ENCODE results near the gene ANAPC5.

Gene ANAPC5

GRCh38 chr12:121278169-121279070 is 73.8 kb downstream of the ANAPC5 start:
- Histone ChIP-seq H3K9me3 (ENCODE audit: control insufficient read depth, low read length) (no peaks in the 10 kb centered on the region), H3K4me1 (no peaks in the 10 kb centered on the region), H3K36me3 (ENCODE audit: control insufficient read depth, insufficient read depth, low read length) (no peaks in the 10 kb centered on the region), H3K27me3 (ENCODE audit: control insufficient read depth, insufficient read depth, low read length) (no peaks in the 10 kb centered on the region), H3K79me2 (peaks cover 6% of the 10 kb centered on the region), H2AFZ (no peak overlapping the region), H3K4me3 (ENCODE audit: low read depth, low read length) (no peak overlapping the region), H3K9ac (no peak overlapping the region), H3K27ac (no peak overlapping the region), H3K4me2 (ENCODE audit: low read length) (no peak overlapping the region)
- no peak for TF ChIP-seq CTCF (IDR thresholded peaks at IDR 0.05)

- H3K4me1 ChIP-seq: no peaks in the 10 kb centered on the region
- no peak overlapping the region for H3K9ac ChIP-seq
- no peak overlapping the region for H3K4me2 ChIP-seq (ENCODE audit: low read length)
- H3K79me2 ChIP-seq: peaks cover 5% of the 10 kb centered on the region
- no peaks in the 10 kb centered on the region for H3K36me3 ChIP-seq (ENCODE audit: control insufficient read depth, insufficient read depth, low read length)
- H3K27ac ChIP-seq: no peak overlapping the region
- no peak overlapping the region for H3K4me3 ChIP-seq (ENCODE audit: low read depth, low read length)
- H3K9me3 ChIP-seq (ENCODE audit: control insufficient read depth, low read length): no peaks in the 10 kb centered on the region
- no peak for TF ChIP-seq CTCF (IDR thresholded peaks at IDR 0.05)
- no peak overlapping the region for H2AFZ ChIP-seq
- H3K27me3 ChIP-seq (ENCODE audit: control insufficient read depth, insufficient read depth, low read length): no peaks in the 10 kb centered on the region
Measured at GRCh38 chr12:121277374-121277759, 74.8 kb downstream of the ANAPC5 start.

- no peaks in the 10 kb centered on the region for H3K79me2 ChIP-seq
- H3K4me1 ChIP-seq: no peaks in the 10 kb centered on the region
- H3K36me3 ChIP-seq (ENCODE audit: control insufficient read depth, insufficient read depth, low read length): no peaks in the 10 kb centered on the region
- H3K27ac ChIP-seq: no peak overlapping the region
- H3K27me3 ChIP-seq (ENCODE audit: control insufficient read depth, insufficient read depth, low read length): no peaks in the 10 kb centered on the region
- no peak overlapping the region for H2AFZ ChIP-seq
- no peak overlapping the region for H3K4me3 ChIP-seq (ENCODE audit: low read depth, low read length)
- no peak overlapping the region for H3K4me2 ChIP-seq (ENCODE audit: low read length)
- TF ChIP-seq CTCF (IDR thresholded peaks at IDR 0.05): no peak
- H3K9ac ChIP-seq: no peak overlapping the region
- H3K9me3 ChIP-seq (ENCODE audit: control insufficient read depth, low read length): no peaks in the 10 kb centered on the region
Measured at GRCh38 chr12:121274036-121274763, 78.0 kb downstream of the ANAPC5 start.

GRCh38 chr12:121273364-121273896 is 78.8 kb downstream of the ANAPC5 start:
- no peak for TF ChIP-seq CTCF (IDR thresholded peaks at IDR 0.05)
- no peaks in the 10 kb centered on the region for H3K36me3 ChIP-seq (ENCODE audit: control insufficient read depth, insufficient read depth, low read length)

More at GRCh38 chr12:121273364-121273896, 78.8 kb downstream of the ANAPC5 start:
- Histone ChIP-seq H3K4me2 (ENCODE audit: low read length) (no peak overlapping the region), H2AFZ (no peak overlapping the region), H3K9ac (no peak overlapping the region), H3K27me3 (ENCODE audit: control insufficient read depth, insufficient read depth, low read length) (no peaks in the 10 kb centered on the region), H3K4me1 (no peaks in the 10 kb centered on the region), H3K79me2 (no peaks in the 10 kb centered on the region), H3K27ac (no peak overlapping the region), H3K9me3 (ENCODE audit: control insufficient read depth, low read length) (no peaks in the 10 kb centered on the region), H3K4me3 (ENCODE audit: low read depth, low read length) (no peak overlapping the region)
